HepG2 (cell line): Measurements from ENCODE around the gene IQCC. TPM values are rescaled to one million over a fixed set of nuclear protein-coding genes. Genes with fewer than 3 reads are reported as not detected.

Experiments used
- ATAC-seq: fragments of 200-7000 bp; cut with Tn5 transposase; 3 replicates; pipeline ENCODE4 v1.9.1; 2020; ENCODE audit warnings: mild to moderate bottlenecking, moderate library complexity
- BruUV-seq: library from RNA; stranded (reverse); fragments of 400-500 nt; replicated peaks from 2 replicates; lab custom pipeline; 2021; lab: Mats Ljungman, UMichigan
- CTCF ChIA-PET: fragments of 300-600 bp; formaldehyde crosslinking; extraction: SDS; loops from one replicate; lab custom pipeline; 2021; ENCODE audit warnings: low total read pairs, inconsistent platforms, low intra/inter-chr PET ratio; lab: Yijun Ruan, JAX
- POLR2A ChIA-PET: fragments of 350-600 bp; sonication (Branson Sonifier 250); formaldehyde crosslinking; loops from one replicate; lab custom pipeline; 2020; ENCODE audit warnings: antibody characterized with exemption, inconsistent platforms; lab: Yijun Ruan, JAX
- DNase-seq: peaks from one replicate; pipeline ENCODE4 v3.0.0-alpha.2; 2015; ENCODE audit warnings: low spot score
- FAIRE-seq: peaks from 3 replicates; lab custom pipeline; 2011; peaks lifted over from hg19 to GRCh38; lab: Jason Lieb, UNC
- H2AFZ ChIP-seq: one replicate; pipeline ENCODE4 v1.6.1; 2011; ENCODE audit warnings: low read length, inconsistent platforms
- H3K27ac ChIP-seq: fragments of 300-600 bp; 3 replicates; pipeline ENCODE4 v1.8.0; 2011; ENCODE audit warnings: mixed run types, mild to moderate bottlenecking, mixed read lengths, low read length, inconsistent platforms; ENCODE audit not compliant: insufficient read depth; ENCODE audit errors: extremely low read length
- H3K27me3 ChIP-seq, 2 experiments: fragments of 200-600 bp in 1 of 2; 2 replicates in 1 of 2; 3 replicates in 1 of 2; pipeline versions ENCODE4 v1.6.0 to v1.8.0; 2011; ENCODE audit warnings: low read length in 2 of 2, mild to moderate bottlenecking in 2 of 2, moderate library complexity in 2 of 2, inconsistent platforms in 1 of 2; ENCODE audit not compliant: insufficient read depth in 2 of 2, control insufficient read depth in 1 of 2
- H3K36me3 ChIP-seq, 2 experiments: fragments of 200-600 bp in 1 of 2; replicated peaks in 1 of 2; 2 replicates in 1 of 2; 3 replicates in 1 of 2; pipeline versions ENCODE4 v1.5.1 to v1.8.0; 2011; ENCODE audit warnings: low read length in 2 of 2, inconsistent platforms in 1 of 2; ENCODE audit not compliant: insufficient read depth in 2 of 2, control insufficient read depth in 1 of 2
- H3K4me1 ChIP-seq: 2 replicates; pipeline ENCODE4 v1.5.1; 2012; ENCODE audit warnings: low read length, inconsistent platforms; ENCODE audit not compliant: insufficient read depth
- H3K4me2 ChIP-seq: 2 replicates; pipeline ENCODE4 v1.6.0; 2011; ENCODE audit warnings: low read depth, low read length, inconsistent platforms
- H3K4me3 ChIP-seq, 3 experiments: fragments of 200-600 bp in 1 of 3; sonication (generic), shearing (Covaris generic) in 1 of 3; replicated peaks in 1 of 3; 2 replicates each; pipeline ENCODE4 v1.5.1; 2011 to 2016; ENCODE audit warnings: low read length in 3 of 3, inconsistent platforms in 2 of 3, low read depth in 2 of 3, mild to moderate bottlenecking in 2 of 3, control low read depth in 1 of 3, mixed read lengths in 1 of 3; ENCODE audit not compliant: insufficient read depth in 1 of 3
- H3K79me2 ChIP-seq: one replicate; pipeline ENCODE4 v1.6.1; 2011; ENCODE audit warnings: low read length, inconsistent platforms; ENCODE audit not compliant: insufficient read depth
- H3K9ac ChIP-seq: 2 replicates; pipeline ENCODE4 v1.6.0; 2011; ENCODE audit warnings: mild to moderate bottlenecking, low read depth, low read length, inconsistent platforms; ENCODE audit not compliant: insufficient read depth
- H3K9me3 ChIP-seq: 2 replicates; pipeline ENCODE4 v1.5.1; 2012; ENCODE audit warnings: mild to moderate bottlenecking, low read length
- H4K20me1 ChIP-seq: 2 replicates; pipeline ENCODE4 v1.6.0; 2011; ENCODE audit warnings: inconsistent platforms, mild to moderate bottlenecking, low read length, moderate library complexity; ENCODE audit not compliant: insufficient read depth
- ELF1 ChIP-seq: sonication (generic); formaldehyde crosslinking; IDR thresholded peaks from 2 replicates; pipeline ENCODE4 v1.4.0; 2020; ENCODE audit warnings: missing genetic modification reagents
- KLF12 ChIP-seq: sonication (generic); formaldehyde crosslinking; IDR thresholded peaks from 2 replicates; pipeline ENCODE4 v1.4.0; 2020; ENCODE audit warnings: missing genetic modification reagents, borderline replicate concordance
- KMT2B ChIP-seq: IDR thresholded peaks from 2 replicates; pipeline ENCODE4 v1.6.1; 2016; ENCODE audit warnings: missing genetic modification reagents, missing compliant biosample characterization
- PHF20 ChIP-seq: sonication (generic); formaldehyde crosslinking; IDR thresholded peaks from 2 replicates; pipeline ENCODE4 v1.5.0; 2020; ENCODE audit warnings: mild to moderate bottlenecking, missing genetic modification reagents
- ZBTB42 ChIP-seq: sonication (generic); formaldehyde crosslinking; IDR thresholded peaks from 2 replicates; pipeline ENCODE4 v1.5.0; 2020; ENCODE audit warnings: mild to moderate bottlenecking, missing genetic modification reagents
- ZNF138 ChIP-seq: sonication (generic); formaldehyde crosslinking; IDR thresholded peaks from 2 replicates; pipeline ENCODE4 v1.5.0; 2020; ENCODE audit warnings: mild to moderate bottlenecking, low read depth, missing genetic modification reagents
- ZNF296 ChIP-seq: sonication (generic); formaldehyde crosslinking; conservative IDR thresholded peaks from 2 replicates; pipeline ENCODE4 v1.5.0; 2020; ENCODE audit warnings: mild to moderate bottlenecking, missing genetic modification reagents
- ZNF354B ChIP-seq: sonication (generic); formaldehyde crosslinking; IDR thresholded peaks from 2 replicates; pipeline ENCODE4 v1.8.0; 2022; ENCODE audit warnings: mild to moderate bottlenecking, missing genetic modification reagents
- ZNF430 ChIP-seq: sonication (generic); formaldehyde crosslinking; IDR thresholded peaks from 2 replicates; pipeline ENCODE4 v1.9.0; 2021; ENCODE audit warnings: mild to moderate bottlenecking, missing genetic modification reagents
- ZNF614 ChIP-seq: IDR thresholded peaks from 2 replicates; pipeline ENCODE4 v1.6.1; 2018; ENCODE audit warnings: missing biosample characterization, missing genetic modification reagents, inconsistent platforms, borderline replicate concordance
- ZNF691 ChIP-seq: sonication (generic); formaldehyde crosslinking; IDR thresholded peaks from 2 replicates; pipeline ENCODE4 v1.4.0; 2020; ENCODE audit warnings: missing genetic modification reagents, low read depth, mild to moderate bottlenecking, borderline replicate concordance
- ZSCAN29 ChIP-seq: sonication (generic); formaldehyde crosslinking; conservative IDR thresholded peaks from 2 replicates; pipeline ENCODE4 v1.4.0; 2020; ENCODE audit warnings: mild to moderate bottlenecking, missing genetic modification reagents
- WGBS: methylation state at CpG from one replicate; pipeline ENCODE4 v1.1.6; 2017; ENCODE audit warnings: low lambda C conversion rate; 5-methylcytosine and 5-hydroxymethylcytosine counted together
- in situ Hi-C: cut with HindIII; loops from 2 replicates; pipeline ENCODE4 v1.10.0; 2017; ENCODE audit warnings: low pct_unique_long_range_greater_than_20kb; ENCODE audit not compliant: extremely low pct_ligation_motif_present
- intact Hi-C: fragments of 100-400 bp; cut with micrococcal nuclease; formaldehyde crosslinking; loops from one replicate; pipeline ENCODE4 v1.10.0; 2022; ENCODE audit not compliant: unreplicated experiment
- polyA plus RNA-seq, 8 experiments: library from polyadenylated mRNA; depleted of rRNA in 3 of 8; stranded (reverse) in 7 of 8; unstranded in 1 of 8; fragments of >200 nt; fragmentation: Illumina TruSeq in 4 of 8; extraction: Trizol in 4 of 8; gene quantifications; 2 replicates each; pipeline versions ENCODE4 v1.2.1 to v1.2.3, GENCODE V29; 2011 to 2016; ENCODE audit warnings: low read depth in 4 of 8, missing spikeins in 1 of 8, mixed read lengths in 1 of 8; ENCODE audit not compliant: insufficient read depth in 1 of 8
- total RNA-seq, 5 experiments: library from RNA; depleted of rRNA; stranded (reverse); fragments of >200 nt; fragmentation: Illumina TruSeq; extraction: Trizol; gene quantifications; 2 replicates each; pipeline ENCODE4 v1.2.3, GENCODE V29; 2016; ENCODE audit warnings: low read depth in 1 of 5
- TF ChIP-seq, protein P1 (sequence below): sonication (generic); formaldehyde crosslinking; IDR thresholded peaks from 2 replicates; pipeline ENCODE4 v1.5.0; 2020; ENCODE audit warnings: mild to moderate bottlenecking, missing genetic modification reagents, borderline replicate concordance
- TF ChIP-seq, protein P2 (sequence below): sonication (generic); formaldehyde crosslinking; IDR thresholded peaks from 2 replicates; pipeline ENCODE4 v1.5.0; 2020; ENCODE audit warnings: missing genetic modification reagents, mild to moderate bottlenecking, borderline replicate concordance
- TF ChIP-seq, protein P3 (sequence below): IDR thresholded peaks from 2 replicates; pipeline ENCODE4 v1.6.1; 2016; ENCODE audit warnings: low read depth

Gene IQCC
- total and polyA plus RNA-seq, 2 of the 13 experiments (the other 11 are each of a cell fraction or from before 2014, with no cell fraction given) = 1.7 to 3.0 TPM

GRCh38 chr1:32232558-32233304 lies 27.3 kb downstream of the IQCC start:
- ChIA-PET POLR2A (interaction anchor here (1.3 to 2.6 kb wide), 2 partner anchors 9 to 18 kb away, joined by 4 to 8 read pairs; partner anchors contain the start of gene LCK), CTCF (no interaction called here)
- H3K4me2 ChIP-seq = no peak overlapping the region
- peaks cover 14% of the 10 kb centered on the region for H3K4me1 ChIP-seq
- FAIRE-seq (no peak), ATAC-seq (no peak), DNase-seq (no peak)
- in situ Hi-C loops (no loop called here), intact Hi-C loops (no loop called here)
- 96% methylated on average over 8 of the region's 8 CpGs for WGBS
- H3K27ac ChIP-seq = no peak overlapping the region
- H2AFZ ChIP-seq = no peak overlapping the region
- no peak for TF ChIP-seq ZBTB42 (CRISPR knock-in tag)
- no peak for TF ChIP-seq ZNF354B (CRISPR knock-in tag)
- TF ChIP-seq ZNF138 (CRISPR knock-in tag) = no peak
- TF ChIP-seq, protein P1, sequence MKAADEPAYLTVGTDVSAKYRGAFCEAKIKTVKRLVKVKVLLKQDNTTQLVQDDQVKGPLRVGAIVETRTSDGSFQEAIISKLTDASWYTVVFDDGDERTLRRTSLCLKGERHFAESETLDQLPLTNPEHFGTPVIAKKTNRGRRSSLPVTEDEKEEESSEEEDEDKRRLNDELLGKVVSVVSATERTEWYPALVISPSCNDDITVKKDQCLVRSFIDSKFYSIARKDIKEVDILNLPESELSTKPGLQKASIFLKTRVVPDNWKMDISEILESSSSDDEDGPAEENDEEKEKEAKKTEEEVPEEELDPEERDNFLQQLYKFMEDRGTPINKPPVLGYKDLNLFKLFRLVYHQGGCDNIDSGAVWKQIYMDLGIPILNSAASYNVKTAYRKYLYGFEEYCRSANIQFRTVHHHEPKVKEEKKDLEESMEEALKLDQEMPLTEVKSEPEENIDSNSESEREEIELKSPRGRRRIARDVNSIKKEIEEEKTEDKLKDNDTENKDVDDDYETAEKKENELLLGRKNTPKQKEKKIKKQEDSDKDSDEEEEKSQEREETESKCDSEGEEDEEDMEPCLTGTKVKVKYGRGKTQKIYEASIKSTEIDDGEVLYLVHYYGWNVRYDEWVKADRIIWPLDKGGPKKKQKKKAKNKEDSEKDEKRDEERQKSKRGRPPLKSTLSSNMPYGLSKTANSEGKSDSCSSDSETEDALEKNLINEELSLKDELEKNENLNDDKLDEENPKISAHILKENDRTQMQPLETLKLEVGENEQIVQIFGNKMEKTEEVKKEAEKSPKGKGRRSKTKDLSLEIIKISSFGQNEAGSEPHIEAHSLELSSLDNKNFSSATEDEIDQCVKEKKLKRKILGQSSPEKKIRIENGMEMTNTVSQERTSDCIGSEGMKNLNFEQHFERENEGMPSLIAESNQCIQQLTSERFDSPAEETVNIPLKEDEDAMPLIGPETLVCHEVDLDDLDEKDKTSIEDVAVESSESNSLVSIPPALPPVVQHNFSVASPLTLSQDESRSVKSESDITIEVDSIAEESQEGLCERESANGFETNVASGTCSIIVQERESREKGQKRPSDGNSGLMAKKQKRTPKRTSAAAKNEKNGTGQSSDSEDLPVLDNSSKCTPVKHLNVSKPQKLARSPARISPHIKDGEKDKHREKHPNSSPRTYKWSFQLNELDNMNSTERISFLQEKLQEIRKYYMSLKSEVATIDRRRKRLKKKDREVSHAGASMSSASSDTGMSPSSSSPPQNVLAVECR = no peak
- no peak for TF ChIP-seq KMT2B (CRISPR knock-in tag)
- TF ChIP-seq KLF12 (CRISPR knock-in tag) = no peak
- TF ChIP-seq, protein P2, sequence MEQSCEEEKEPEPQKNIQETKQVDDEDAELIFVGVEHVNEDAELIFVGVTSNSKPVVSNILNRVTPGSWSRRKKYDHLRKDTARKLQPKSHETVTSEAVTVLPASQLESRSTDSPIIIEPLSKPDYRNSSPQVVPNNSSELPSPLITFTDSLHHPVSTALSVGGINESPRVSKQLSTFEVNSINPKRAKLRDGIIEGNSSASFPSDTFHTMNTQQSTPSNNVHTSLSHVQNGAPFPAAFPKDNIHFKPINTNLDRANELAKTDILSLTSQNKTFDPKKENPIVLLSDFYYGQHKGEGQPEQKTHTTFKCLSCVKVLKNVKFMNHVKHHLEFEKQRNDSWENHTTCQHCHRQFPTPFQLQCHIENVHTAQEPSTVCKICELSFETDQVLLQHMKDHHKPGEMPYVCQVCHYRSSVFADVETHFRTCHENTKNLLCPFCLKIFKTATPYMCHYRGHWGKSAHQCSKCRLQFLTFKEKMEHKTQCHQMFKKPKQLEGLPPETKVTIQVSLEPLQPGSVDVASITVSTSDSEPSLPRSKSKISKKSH (CRISPR knock-in tag) = no peak
- TF ChIP-seq ZNF614 = no peak
- no peak for TF ChIP-seq ZNF296 (CRISPR knock-in tag)
- no peak for TF ChIP-seq ZNF691 (CRISPR knock-in tag)
- TF ChIP-seq PHF20 (CRISPR knock-in tag) = no peak
- TF ChIP-seq ZSCAN29 (CRISPR knock-in tag) = no peak
- no peak for TF ChIP-seq ELF1 (CRISPR knock-in tag)
- no peak for TF ChIP-seq ZNF430 (CRISPR knock-in tag)
- TF ChIP-seq, protein P3, sequence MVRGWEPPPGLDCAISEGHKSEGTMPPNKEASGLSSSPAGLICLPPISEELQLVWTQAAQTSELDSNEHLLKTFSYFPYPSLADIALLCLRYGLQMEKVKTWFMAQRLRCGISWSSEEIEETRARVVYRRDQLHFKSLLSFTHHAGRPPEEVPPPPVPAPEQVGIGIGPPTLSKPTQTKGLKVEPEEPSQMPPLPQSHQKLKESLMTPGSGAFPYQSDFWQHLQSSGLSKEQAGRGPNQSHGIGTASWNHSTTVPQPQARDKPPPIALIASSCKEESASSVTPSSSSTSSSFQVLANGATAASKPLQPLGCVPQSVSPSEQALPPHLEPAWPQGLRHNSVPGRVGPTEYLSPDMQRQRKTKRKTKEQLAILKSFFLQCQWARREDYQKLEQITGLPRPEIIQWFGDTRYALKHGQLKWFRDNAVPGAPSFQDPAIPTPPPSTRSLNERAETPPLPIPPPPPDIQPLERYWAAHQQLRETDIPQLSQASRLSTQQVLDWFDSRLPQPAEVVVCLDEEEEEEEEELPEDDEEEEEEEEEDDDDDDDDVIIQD = no peak
- no peaks in the 10 kb centered on the region for H3K27me3 ChIP-seq
- no TSS peak for BruUV-seq
- no peaks in the 10 kb centered on the region for H3K79me2 ChIP-seq
- no peak overlapping the region for H3K9ac ChIP-seq
- H4K20me1 ChIP-seq = no peaks in the 10 kb centered on the region
- no peak overlapping the region for H3K4me3 ChIP-seq
- H3K9me3 ChIP-seq = no peaks in the 10 kb centered on the region
- H3K36me3 ChIP-seq = peaks cover 15 to 28% of the 10 kb centered on the region in 2 experiments
